Adrenal gland (tissue), 5 donors: ENCODE results near the gene PI4K2B.

Experiments used
- CTCF ChIP-seq, 6 experiments: fragments of 450-650 bp in 4 of 6; fragments of 200-600 bp in 2 of 6; sonication (generic) in 1 of 6; IDR thresholded peaks; 1 replicate in 5 of 6; 2 replicates in 1 of 6; pipeline versions ENCODE4 v1.5.1 to v1.8.0; 2016 to 2021; ENCODE audit warnings: antibody characterized with exemption in 6 of 6, mild to moderate bottlenecking in 2 of 6, moderate library complexity in 1 of 6
- POLR2A ChIP-seq, 2 donors: fragments of 450-650 bp; IDR thresholded peaks; one replicate each; pipeline ENCODE4 v1.6.1; 2017; ENCODE audit warnings: antibody characterized with exemption in 2 of 2, mild to moderate bottlenecking in 2 of 2, moderate library complexity in 1 of 2
- donor health status: DM: no; HTN: no; CAD: no.

GRCh38 chr4:25184056-25184455 is 49.8 kb upstream of the PI4K2B start:
- TF ChIP-seq CTCF (IDR thresholded peaks at IDR 0.05) (no peak), POLR2A (IDR thresholded peaks at IDR 0.05) (no peak)
